Type B pancreatic cell (in vitro differentiated cells): ENCODE data around the gene RSPH9. TPM values are rescaled to one million over a fixed set of nuclear protein-coding genes. Genes with fewer than 3 reads are reported as not detected.

Experiments
- DNase-seq: peaks from one replicate; pipeline ENCODE4 v3.0.0; 2021; ENCODE audit warnings: mixed read lengths; ENCODE audit not compliant: unreplicated experiment; ENCODE audit errors: extremely low spot score
- H3K27ac Mint-ChIP-seq: 2 replicates; pipeline ENCODE4 v1.8.0; 2021; ENCODE audit warnings: mild to moderate bottlenecking, mixed read lengths
- H3K27me3 Mint-ChIP-seq: 2 replicates; pipeline ENCODE4 v1.8.0; 2021; ENCODE audit warnings: mixed read lengths
- H3K36me3 Mint-ChIP-seq: 2 replicates; pipeline ENCODE4 v1.8.0; 2021; ENCODE audit warnings: mixed read lengths
- H3K4me1 Mint-ChIP-seq: one replicate; pipeline ENCODE4 v1.8.0; 2021; ENCODE audit warnings: mixed read lengths; ENCODE audit not compliant: unreplicated experiment
- H3K4me3 Mint-ChIP-seq: 2 replicates; pipeline ENCODE4 v1.8.0; 2021; ENCODE audit warnings: mild to moderate bottlenecking, mixed read lengths
- H3K9me3 Mint-ChIP-seq: 2 replicates; pipeline ENCODE4 v1.8.0; 2021; ENCODE audit warnings: mixed read lengths
- CTCF ChIP-seq: fragments of 200-600 bp; sonication (generic); conservative IDR thresholded peaks from 2 replicates; pipeline ENCODE4 v1.5.0; 2021; ENCODE audit warnings: antibody characterized with exemption, mild to moderate bottlenecking
- total RNA-seq: library from RNA; stranded (reverse); gene quantifications from 2 replicates; pipeline ENCODE4 v1.2.1, GENCODE V29; 2021; ENCODE audit warnings: low replicate concordance

RSPH9 gene
- total RNA-seq, 1 donor from 2014 or later: 0.53 TPM

- Mint-ChIP-seq H3K4me3 (no peak overlapping the region), H3K9me3 (no peaks in the 10 kb centered on the region), H3K4me1 (peaks cover 35% of the 10 kb centered on the region), H3K36me3 (peaks cover 10% of the 10 kb centered on the region), H3K27ac (peak overlapping the region; percentile 92), H3K27me3 (no peaks in the 10 kb centered on the region)
- no peak for TF ChIP-seq CTCF
- no peak for DNase-seq
These were observed 25.8 kb downstream of the RSPH9 start for GRCh38 chr6:43670623-43670986.

- Mint-ChIP-seq H3K9me3 (no peaks in the 10 kb centered on the region), H3K27ac (peak overlapping the region; percentile 92)
These were observed 26.4 kb downstream of the RSPH9 start for GRCh38 chr6:43671011-43671800.

GRCh38 chr6:43671801-43672690, 27.2 kb downstream of the RSPH9 start:
- H3K27me3 Mint-ChIP-seq: no peaks in the 10 kb centered on the region
- peaks cover 33% of the 10 kb centered on the region for H3K4me1 Mint-ChIP-seq
- H3K9me3 Mint-ChIP-seq: no peaks in the 10 kb centered on the region
- no peak for DNase-seq
- no peak overlapping the region for H3K4me3 Mint-ChIP-seq
- TF ChIP-seq CTCF: no peak
- H3K27ac Mint-ChIP-seq: no peak overlapping the region
- peaks cover 13% of the 10 kb centered on the region for H3K36me3 Mint-ChIP-seq

More at GRCh38 chr6:43671011-43671800, 26.4 kb downstream of the RSPH9 start:
- no peak overlapping the region for H3K4me3 Mint-ChIP-seq
- no peak for DNase-seq
- peaks cover 35% of the 10 kb centered on the region for H3K4me1 Mint-ChIP-seq
- H3K36me3 Mint-ChIP-seq: peaks cover 13% of the 10 kb centered on the region
- no peak for TF ChIP-seq CTCF
- no peaks in the 10 kb centered on the region for H3K27me3 Mint-ChIP-seq

GRCh38 chr6:43673444-43674084, 28.7 kb downstream of the RSPH9 start:
- H3K27ac Mint-ChIP-seq: no peak overlapping the region
- TF ChIP-seq CTCF: no peak
- no peaks in the 10 kb centered on the region for H3K27me3 Mint-ChIP-seq
- no peaks in the 10 kb centered on the region for H3K9me3 Mint-ChIP-seq
- H3K36me3 Mint-ChIP-seq: peaks cover 18% of the 10 kb centered on the region
- H3K4me3 Mint-ChIP-seq: no peak overlapping the region
- H3K4me1 Mint-ChIP-seq: peaks cover 22% of the 10 kb centered on the region
- no peak for DNase-seq

- H3K36me3 Mint-ChIP-seq: peaks cover 19% of the 10 kb centered on the region
- no peak overlapping the region for H3K4me3 Mint-ChIP-seq
- H3K27ac Mint-ChIP-seq: peak overlapping the region; percentile 18
These were observed 29.5 kb downstream of the RSPH9 start for GRCh38 chr6:43674291-43674690.

More at GRCh38 chr6:43674291-43674690, 29.5 kb downstream of the RSPH9 start:
- Mint-ChIP-seq H3K27me3 (no peaks in the 10 kb centered on the region), H3K4me1 (peaks cover 16% of the 10 kb centered on the region), H3K9me3 (no peaks in the 10 kb centered on the region)
- DNase-seq: no peak
- no peak for TF ChIP-seq CTCF
